ENCODE results near the gene FAM13A. TPM values are rescaled to one million over a fixed set of nuclear protein-coding genes. Genes with fewer than 3 reads are reported as not detected.
A peak's percentile ranks its signal among the peaks of the same experiment; 100 is the strongest.

Gene FAM13A
- total and polyA plus RNA-seq, 2 of the 4 experiments (the other 2 are of a cell fraction): 13.1 to 22.0 TPM

DNA sequence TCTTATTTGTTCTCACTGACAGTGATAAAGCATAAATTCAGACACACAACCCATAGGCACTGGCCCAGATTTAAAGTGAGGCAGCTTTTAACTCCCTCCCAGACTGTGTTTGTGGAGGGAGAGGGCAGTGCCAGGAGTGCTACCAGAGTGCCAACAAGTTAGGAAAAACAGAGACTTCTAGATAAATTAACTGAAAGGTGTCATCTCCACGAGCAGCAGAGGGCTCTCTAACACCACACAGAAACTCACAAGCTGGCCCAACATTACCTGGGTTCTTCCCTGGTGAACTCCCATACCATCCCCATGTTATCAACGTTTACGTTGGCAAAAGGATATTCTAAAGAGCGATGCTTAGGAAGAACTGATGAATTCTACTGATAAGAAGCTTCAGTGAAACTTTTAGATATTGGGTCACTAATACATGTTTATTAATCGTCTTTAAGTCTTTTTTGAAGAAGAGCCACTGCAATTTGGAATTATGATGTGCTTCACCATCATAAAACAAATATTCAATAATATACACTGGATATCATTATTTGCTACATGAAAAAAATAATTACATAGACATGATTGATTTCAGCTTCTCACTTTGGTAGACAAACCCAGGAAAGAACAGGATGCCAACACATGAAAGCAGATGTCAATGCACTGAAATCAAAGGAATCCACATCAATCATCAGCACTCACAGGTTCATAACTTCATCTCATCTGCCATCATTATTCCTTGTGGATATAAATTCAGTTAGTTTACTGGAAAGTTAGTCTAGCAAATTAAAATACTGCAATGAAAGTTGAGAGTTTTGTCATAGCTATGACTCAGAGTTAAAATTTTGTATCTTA is 238.1 kb downstream of the FAM13A start:
- Histone ChIP-seq H4K8ac (ENCODE audit: low read depth in 2 of 2, low read length in 2 of 2) (no peak overlapping the region), H3K36me3 (ENCODE audit: control insufficient read depth, insufficient read depth, low read length) (no peaks in the 10 kb centered on the region), H3K9me3 (ENCODE audit: control insufficient read depth, insufficient read depth, low read length) (no peaks in the 10 kb centered on the region), H3K56ac (ENCODE audit: extremely low read depth, insufficient read depth, low read length) (no peak overlapping the region), H3K9ac (ENCODE audit: low read depth, low read length) (no peak overlapping the region), H3K27ac (ENCODE audit: insufficient read depth, low read length) (no peak overlapping the region), H3K79me1 (ENCODE audit: low read depth in 1 of 2, low read length in 2 of 2) (peaks cover 18 to 30% of the 10 kb centered on the region in 2 experiments), H2AFZ (replicated peaks; ENCODE audit: low read length, poor library complexity) (no peak overlapping the region), H4K20me1 (ENCODE audit: insufficient read depth, low read length) (peaks cover 4% of the 10 kb centered on the region; the same call in 1 of the 2 replicates), H3K9me1 (ENCODE audit: insufficient read depth, low read length) (peaks cover 2% of the 10 kb centered on the region; the same call in 1 of the 2 replicates), H3K23ac (ENCODE audit: low read depth, low read length) (0 out of 2 replicates have a peak overlapping the region, but pooled peaks have one; percentile 74), H3K27me3 (ENCODE audit: control insufficient read depth, insufficient read depth, low read length) (no peaks in the 10 kb centered on the region), H3K4me1 (ENCODE audit: control insufficient read depth, insufficient read depth, low read length) (peaks cover 2% of the 10 kb centered on the region), H2BK15ac (ENCODE audit: low read depth, low read length) (no peak overlapping the region), H2BK20ac (ENCODE audit: low read depth, low read length) (no peak overlapping the region), H2AK9ac (replicated peaks; ENCODE audit: low read depth, low read length, poor library complexity) (no peak overlapping the region), H2BK120ac (ENCODE audit: low read depth, low read length) (0 out of 2 replicates have a peak overlapping the region, but pooled peaks have one; percentile 44), H3K4me2 (ENCODE audit: low read depth, low read length) (peak overlapping the region; percentile 82), H2AK5ac (ENCODE audit: low read depth, low read length) (peak overlapping the region; percentile 75; the same call in 1 of the 2 replicates), H3K4ac (ENCODE audit: low read depth, low read length) (peak overlapping the region; percentile 21; the same call in 1 of the 2 replicates), H3K14ac (replicated peaks; ENCODE audit: low read depth, low read length) (no peak overlapping the region; the same call in 1 of the 2 replicates), H2BK5ac (ENCODE audit: low read depth, low read length, poor library complexity, severe bottlenecking) (peak overlapping the region; percentile 64), H4K91ac (ENCODE audit: insufficient read depth, low read depth, low read length) (peak overlapping the region; percentile 20; the same call in 1 of the 2 replicates), H4K5ac (ENCODE audit: low read depth, low read length) (no peak overlapping the region), H3K4me3 (ENCODE audit: insufficient read depth, low read depth, low read length) (no peak overlapping the region), H3K18ac (ENCODE audit: low read depth, low read length) (peak overlapping the region; percentile 85; the same call in 1 of the 2 replicates)
- ChIA-PET CTCF (interaction anchor here (0.6 to 5.6 kb wide), 11 partner anchors 10 to 339 kb away, joined by 3 to 47 read pairs (median 4); no protein-coding TSS in a partner anchor), POLR2A (ENCODE audit: unreplicated experiment) (no interaction called here)
- WGBS, 2 experiments (ENCODE audit: extremely low coverage in 2 of 2, insufficient read length in 1 of 2): no CpG with 5 or more reads among the region's 5 CpGs
- dilution Hi-C loops (cut with HindIII; ENCODE audit: low sequenced_read_pairs, unreplicated experiment) (no loop called here), intact Hi-C loops (cut with micrococcal nuclease) (loop anchor here (1.0 kb wide), 3 partner anchors 113 to 292 kb away; partner anchors contain the start of gene TIGD2), in situ Hi-C loops (cut with MboI; ENCODE audit: low sequenced_read_pairs) (loop anchor here (5.0 to 25.0 kb wide), 2 partner anchors 203 to 282 kb away; no protein-coding TSS in a partner anchor)
- no peak for ATAC-seq (ENCODE audit: low read depth)
- TF ChIP-seq CEBPB (IDR thresholded peaks at IDR 0.05; ENCODE audit: low read depth, low read length): no peak
- TF ChIP-seq, protein P1, sequence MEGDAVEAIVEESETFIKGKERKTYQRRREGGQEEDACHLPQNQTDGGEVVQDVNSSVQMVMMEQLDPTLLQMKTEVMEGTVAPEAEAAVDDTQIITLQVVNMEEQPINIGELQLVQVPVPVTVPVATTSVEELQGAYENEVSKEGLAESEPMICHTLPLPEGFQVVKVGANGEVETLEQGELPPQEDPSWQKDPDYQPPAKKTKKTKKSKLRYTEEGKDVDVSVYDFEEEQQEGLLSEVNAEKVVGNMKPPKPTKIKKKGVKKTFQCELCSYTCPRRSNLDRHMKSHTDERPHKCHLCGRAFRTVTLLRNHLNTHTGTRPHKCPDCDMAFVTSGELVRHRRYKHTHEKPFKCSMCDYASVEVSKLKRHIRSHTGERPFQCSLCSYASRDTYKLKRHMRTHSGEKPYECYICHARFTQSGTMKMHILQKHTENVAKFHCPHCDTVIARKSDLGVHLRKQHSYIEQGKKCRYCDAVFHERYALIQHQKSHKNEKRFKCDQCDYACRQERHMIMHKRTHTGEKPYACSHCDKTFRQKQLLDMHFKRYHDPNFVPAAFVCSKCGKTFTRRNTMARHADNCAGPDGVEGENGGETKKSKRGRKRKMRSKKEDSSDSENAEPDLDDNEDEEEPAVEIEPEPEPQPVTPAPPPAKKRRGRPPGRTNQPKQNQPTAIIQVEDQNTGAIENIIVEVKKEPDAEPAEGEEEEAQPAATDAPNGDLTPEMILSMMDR (conservative IDR thresholded peaks at IDR 0.05; ENCODE audit: low read depth, low read length): peak; percentile 64
- TF ChIP-seq, protein P2, sequence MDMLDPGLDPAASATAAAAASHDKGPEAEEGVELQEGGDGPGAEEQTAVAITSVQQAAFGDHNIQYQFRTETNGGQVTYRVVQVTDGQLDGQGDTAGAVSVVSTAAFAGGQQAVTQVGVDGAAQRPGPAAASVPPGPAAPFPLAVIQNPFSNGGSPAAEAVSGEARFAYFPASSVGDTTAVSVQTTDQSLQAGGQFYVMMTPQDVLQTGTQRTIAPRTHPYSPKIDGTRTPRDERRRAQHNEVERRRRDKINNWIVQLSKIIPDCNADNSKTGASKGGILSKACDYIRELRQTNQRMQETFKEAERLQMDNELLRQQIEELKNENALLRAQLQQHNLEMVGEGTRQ (IDR thresholded peaks at IDR 0.05; ENCODE audit: low read depth, low read length): no peak
- no peak for TF ChIP-seq FOS (IDR thresholded peaks at IDR 0.05; ENCODE audit: low read depth, low read length)
- TF ChIP-seq RCOR1 (IDR thresholded peaks at IDR 0.05; ENCODE audit: insufficient replicate concordance, low read length): no peak
- no peak for TF ChIP-seq MXI1 (IDR thresholded peaks at IDR 0.05; ENCODE audit: borderline replicate concordance, low read depth, low read length)
- peak; percentile 81 for TF ChIP-seq SMC3 (IDR thresholded peaks at IDR 0.05; ENCODE audit: low read depth, low read length)
- no peak for TF ChIP-seq BHLHE40 (IDR thresholded peaks at IDR 0.05; ENCODE audit: low read depth, low read length)
- TF ChIP-seq RFX5 (IDR thresholded peaks at IDR 0.05; ENCODE audit: low read depth, low read length): no peak
- no peak for TF ChIP-seq CHD1 (IDR thresholded peaks at IDR 0.05; ENCODE audit: low read depth, low read length)
- peak; percentile 80 for TF ChIP-seq RAD21 (IDR thresholded peaks at IDR 0.05; ENCODE audit: low read length)
- peak; percentile 59 for DNase-seq
- no TSS peak for BruUV-seq (replicated peaks)

All from IMR-90 (cell line).